SK-N-SH (cell line): ENCODE results near the gene CNIH3. TPM values are rescaled to one million over a fixed set of nuclear protein-coding genes. Genes with fewer than 3 reads are reported as not detected.

Experiments
- CTCF ChIA-PET: fragments of 300-600, 350-600 bp; formaldehyde crosslinking; extraction: SDS; loops from one replicate; lab custom pipeline; 2021; lab: Yijun Ruan, JAX
- POLR2A ChIA-PET: fragments of 350-600 bp; sonication (Branson Sonifier 250); formaldehyde crosslinking; extraction: SDS; loops from one replicate; lab custom pipeline; 2020; ENCODE audit warnings: antibody characterized with exemption, inconsistent platforms; lab: Yijun Ruan, JAX
- DNase-seq: peaks from one replicate; pipeline ENCODE4 v3.0.0; 2012
- H2AFZ ChIP-seq: fragments of 200-600 bp; sonication (generic); 2 replicates; pipeline ENCODE4 v1.8.1; 2016; ENCODE audit warnings: antibody characterized with exemption, mild to moderate bottlenecking, low read depth
- H3F3A ChIP-seq: fragments of 200-600 bp; sonication (generic); replicated peaks from 2 replicates; pipeline ENCODE3; 2016; ENCODE audit warnings: antibody characterized with exemption, mild to moderate bottlenecking; ENCODE audit not compliant: insufficient read depth
- H3K27ac ChIP-seq, 2 experiments: fragments of 200-500 bp in 1 of 2; fragments of 200-600 bp in 1 of 2; sonication (Bioruptor generic) in 1 of 2; sonication (generic), shearing (Covaris generic) in 1 of 2; 2 replicates each; pipeline versions ENCODE4 v1.5.1 to v1.6.1; 2014 to 2016; ENCODE audit warnings: low read depth in 2 of 2, inconsistent platforms in 1 of 2, low read length in 1 of 2, mild to moderate bottlenecking in 1 of 2, mixed read lengths in 1 of 2
- H3K27me3 ChIP-seq: fragments of 200-600 bp; sonication (generic), shearing (Covaris generic); 2 replicates; pipeline ENCODE4 v1.6.1; 2016; ENCODE audit warnings: mixed run types; ENCODE audit not compliant: insufficient read depth
- H3K36me3 ChIP-seq, 2 experiments: fragments of 200-500 bp in 1 of 2; fragments of 200-600 bp in 1 of 2; sonication (Bioruptor generic) in 1 of 2; sonication (generic) in 1 of 2; replicated peaks in 1 of 2; 2 replicates each; pipeline versions ENCODE3 to v1.5.1; 2014 to 2016; ENCODE audit warnings: low read length in 1 of 2, mild to moderate bottlenecking in 1 of 2; ENCODE audit not compliant: insufficient read depth in 2 of 2, control insufficient read depth in 1 of 2
- H3K4me1 ChIP-seq, 2 experiments: fragments of 200-500 bp in 1 of 2; fragments of 200-600 bp in 1 of 2; sonication (Bioruptor generic) in 1 of 2; sonication (generic), shearing (Covaris generic) in 1 of 2; 2 replicates each; pipeline versions ENCODE4 v1.5.1 to v1.6.1; 2014 to 2016; ENCODE audit warnings: low read depth in 1 of 2, low read length in 1 of 2, mixed run types in 1 of 2; ENCODE audit not compliant: insufficient read depth in 2 of 2, control insufficient read depth in 1 of 2
- H3K4me2 ChIP-seq: fragments of 200-600 bp; sonication (generic), shearing (Covaris generic); 2 replicates; pipeline ENCODE4 v1.6.1; 2017; ENCODE audit warnings: mixed run types
- H3K4me3 ChIP-seq, 2 experiments: fragments of 200-500 bp in 1 of 2; fragments of 200-600 bp in 1 of 2; sonication (Bioruptor generic) in 1 of 2; sonication (generic), shearing (Covaris generic) in 1 of 2; 2 replicates each; pipeline versions ENCODE4 v1.5.1 to v1.8.1; 2014 to 2016; ENCODE audit warnings: low read depth in 2 of 2, inconsistent platforms in 1 of 2, low read length in 1 of 2, mild to moderate bottlenecking in 1 of 2, mixed read lengths in 1 of 2, moderate library complexity in 1 of 2
- H3K79me2 ChIP-seq: fragments of 200-600 bp; sonication (generic); 2 replicates; pipeline ENCODE4 v1.8.1; 2017; ENCODE audit warnings: mild to moderate bottlenecking; ENCODE audit not compliant: insufficient read depth
- H3K9ac ChIP-seq: fragments of 200-600 bp; sonication (generic); 2 replicates; pipeline ENCODE4 v1.6.1; 2017; ENCODE audit warnings: mixed run types
- H3K9me2 ChIP-seq: fragments of 200-600 bp; sonication (generic); 2 replicates; pipeline ENCODE4 v1.6.1; 2017; ENCODE audit warnings: mixed run types
- H3K9me3 ChIP-seq: fragments of 200-600 bp; sonication (generic); 2 replicates; pipeline ENCODE4 v1.6.1; 2017; ENCODE audit warnings: mixed run types, mild to moderate bottlenecking, moderate library complexity
- H4K20me1 ChIP-seq: fragments of 200-600 bp; sonication (generic); 2 replicates; pipeline ENCODE4 v1.6.1; 2017; ENCODE audit warnings: mild to moderate bottlenecking, mixed run types; ENCODE audit not compliant: insufficient read depth
- FOSL2 ChIP-seq: IDR thresholded peaks from 2 replicates; pipeline ENCODE4 v1.4.0; 2012; ENCODE audit warnings: low read depth, mild to moderate bottlenecking, moderate library complexity, borderline replicate concordance
- FOXJ3 ChIP-seq: sonication (generic); formaldehyde crosslinking; IDR thresholded peaks from 2 replicates; pipeline ENCODE4 v1.5.1; 2020; ENCODE audit warnings: mild to moderate bottlenecking, missing genetic modification reagents
- GATA2 ChIP-seq: sonication (generic); formaldehyde crosslinking; IDR thresholded peaks from 2 replicates; pipeline ENCODE4 v1.5.0; 2020; ENCODE audit warnings: mild to moderate bottlenecking, missing genetic modification reagents
- IRF3 ChIP-seq: fragments of 150-350 bp; IDR thresholded peaks from 2 replicates; pipeline ENCODE4 v1.6.1; 2016; ENCODE audit warnings: mild to moderate bottlenecking, low read depth, low read length
- MAX ChIP-seq: IDR thresholded peaks from 2 replicates; pipeline ENCODE4 v1.4.0; 2012; ENCODE audit warnings: low read depth
- MEF2A ChIP-seq: IDR thresholded peaks from 2 replicates; pipeline ENCODE4 v1.4.0; 2012; ENCODE audit warnings: low read depth, borderline replicate concordance
- NFIC ChIP-seq: IDR thresholded peaks from 2 replicates; pipeline ENCODE4 v1.4.0; 2012; ENCODE audit warnings: borderline replicate concordance
- POLR2AphosphoS5 ChIP-seq: IDR thresholded peaks from 2 replicates; pipeline ENCODE4 v1.6.1; 2012; ENCODE audit warnings: low read depth, low read length
- RFX5 ChIP-seq: IDR thresholded peaks from 2 replicates; pipeline ENCODE4 v1.6.1; 2012; ENCODE audit warnings: mild to moderate bottlenecking, improper control_type of control experiment, low read length
- RXRA ChIP-seq: IDR thresholded peaks from 2 replicates; pipeline ENCODE4 v1.4.0; 2012; ENCODE audit warnings: low read depth, mild to moderate bottlenecking, borderline replicate concordance
- SMC3 ChIP-seq: IDR thresholded peaks from 2 replicates; pipeline ENCODE4 v1.6.1; 2012; ENCODE audit warnings: low read depth, low read length, improper control_type of control experiment
- TAF1 ChIP-seq: IDR thresholded peaks from 2 replicates; pipeline ENCODE4 v1.6.1; 2012; ENCODE audit warnings: low read depth, mild to moderate bottlenecking, low read length, moderate library complexity, borderline replicate concordance
- USF1 ChIP-seq: IDR thresholded peaks from 2 replicates; pipeline ENCODE4 v1.4.0; 2012; ENCODE audit warnings: low read depth, borderline replicate concordance
- USF2 ChIP-seq: fragments of 150-350 bp; IDR thresholded peaks from 2 replicates; pipeline ENCODE4 v1.6.1; 2017; ENCODE audit warnings: antibody characterized with exemption, low read length, low read depth, borderline replicate concordance
- YY1 ChIP-seq: IDR thresholded peaks from 2 replicates; pipeline ENCODE4 v1.4.0; 2012; ENCODE audit warnings: low read depth, mild to moderate bottlenecking
- ZBTB33 ChIP-seq: IDR thresholded peaks from 2 replicates; pipeline ENCODE4 v1.4.0; 2012; ENCODE audit warnings: low read depth, borderline replicate concordance
- WGBS: methylation state at CpG from one replicate; pipeline ENCODE4 v1.1.6; 2017; ENCODE audit warnings: low lambda C conversion rate; 5-methylcytosine and 5-hydroxymethylcytosine counted together
- polyA plus RNA-seq, 3 experiments: library from polyadenylated mRNA; depleted of rRNA; stranded (reverse); fragments of >200 nt; gene quantifications; 2 replicates each; pipeline ENCODE4 v1.2.3, GENCODE V29; 2012

The CNIH3 gene
- polyA plus RNA-seq, 1 of the 3 experiments (the other 2 are of a cell fraction) = 18.8 TPM

- TF ChIP-seq USF1 (no peak), IRF3 (no peak), ZBTB33 (no peak), USF2 (no peak), RFX5 (no peak), SMC3 (no peak), NFIC (no peak), MEF2A (no peak), FOXJ3 (CRISPR knock-in tag) (no peak), MAX (no peak), GATA2 (CRISPR knock-in tag) (no peak)
Measured at GRCh38 chr1:224734261-224734935, 118.3 kb downstream of the CNIH3 start (continued).

GRCh38 chr1:224735159-224735558 is 119.0 kb downstream of the CNIH3 start:
- Histone ChIP-seq H4K20me1 (no peaks in the 10 kb centered on the region), H3F3A (no peaks in the 10 kb centered on the region), H3K27me3 (no peaks in the 10 kb centered on the region), H2AFZ (no peak overlapping the region), H3K79me2 (no peaks in the 10 kb centered on the region), H3K36me3 (peaks cover 5 to 25% of the 10 kb centered on the region in 2 experiments), H3K27ac (no peak overlapping the region), H3K4me3 (no peak overlapping the region), H3K9me3 (no peaks in the 10 kb centered on the region), H3K9ac (no peak overlapping the region), H3K4me2 (no peak overlapping the region), H3K4me1 (peaks cover 0 to 16% of the 10 kb centered on the region in 2 experiments; a peak in 1 of 4 replicates), H3K9me2 (no peaks in the 10 kb centered on the region)
- no peak for TF ChIP-seq IRF3
- no peak for TF ChIP-seq RXRA
- no peak for TF ChIP-seq NFIC
- no peak for TF ChIP-seq TAF1
- no peak for TF ChIP-seq FOSL2
- no peak for TF ChIP-seq ZBTB33
- no peak for TF ChIP-seq FOXJ3 (CRISPR knock-in tag)
- TF ChIP-seq YY1 = no peak
- no peak for TF ChIP-seq POLR2AphosphoS5
- CTCF ChIA-PET = no interaction called here
- DNase-seq = no peak
- POLR2A ChIA-PET = no interaction called here
- 97% methylated on average over 6 of the region's 6 CpGs for WGBS
